Smooth muscle cell (in vitro differentiated cells): Measurements from ENCODE around the gene RGS7. TPM values are rescaled to one million over a fixed set of nuclear protein-coding genes. Genes with fewer than 3 reads are reported as not detected.
"Not testable (repeated sequence)": the region's sequence is repeated elsewhere in the genome, so short reads cannot be mapped to it uniquely, and the experiment has no call there.

ENCODE experiments used
- DNase-seq: peaks from one replicate; lab custom pipeline; 2025; ENCODE audit not compliant: unreplicated experiment; lab: John Stamatoyannopoulos, UW
- H2AFZ ChIP-seq: fragments of 200-600 bp; sonication (generic); 2 replicates; pipeline ENCODE4 v1.6.0; 2016; ENCODE audit warnings: antibody characterized with exemption, low read depth, mild to moderate bottlenecking
- H3F3A ChIP-seq: fragments of 200-600 bp; sonication (generic); 2 replicates; pipeline ENCODE4 v1.6.0; 2017; ENCODE audit warnings: antibody characterized with exemption, low read depth
- H3K27ac ChIP-seq: fragments of 200-600 bp; sonication (generic); 2 replicates; pipeline ENCODE4 v1.5.1; 2016; ENCODE audit warnings: low read depth, mild to moderate bottlenecking
- H3K27me3 ChIP-seq: fragments of 200-600 bp; sonication (generic); 2 replicates; pipeline ENCODE4 v1.6.1; 2016; ENCODE audit warnings: low read depth, mild to moderate bottlenecking
- H3K36me3 ChIP-seq: fragments of 200-600 bp; sonication (generic); 2 replicates; pipeline ENCODE4 v1.5.1; 2016; ENCODE audit warnings: low read depth
- H3K4me1 ChIP-seq: fragments of 200-600 bp; sonication (generic); 2 replicates; pipeline ENCODE4 v1.5.1; 2016; ENCODE audit warnings: low read depth
- H3K4me2 ChIP-seq: fragments of 200-600 bp; sonication (generic); 2 replicates; pipeline ENCODE4 v1.6.0; 2016; ENCODE audit warnings: mild to moderate bottlenecking
- H3K4me3 ChIP-seq: fragments of 200-600 bp; sonication (generic); 2 replicates; pipeline ENCODE4 v1.5.1; 2016; ENCODE audit warnings: mild to moderate bottlenecking
- H3K79me2 ChIP-seq: fragments of 200-600 bp; sonication (generic); 2 replicates; pipeline ENCODE4 v1.6.0; 2016; ENCODE audit warnings: low read depth, mild to moderate bottlenecking
- H3K9ac ChIP-seq: fragments of 200-600 bp; sonication (generic); 2 replicates; pipeline ENCODE4 v1.6.0; 2016; ENCODE audit warnings: low read depth
- H3K9me3 ChIP-seq: fragments of 200-600 bp; sonication (generic); replicated peaks from 2 replicates; pipeline ENCODE4 v1.5.1; 2016; ENCODE audit warnings: low read depth
- H4K20me1 ChIP-seq: fragments of 200-600 bp; sonication (generic); 2 replicates; pipeline ENCODE4 v1.6.0; 2016; ENCODE audit warnings: low read depth
- CTCF ChIP-seq: fragments of 200-600 bp; sonication (generic); IDR thresholded peaks from 2 replicates; pipeline ENCODE4 v1.5.1; 2017; ENCODE audit warnings: borderline replicate concordance, mild to moderate bottlenecking, antibody characterized with exemption; ENCODE audit not compliant: insufficient read depth, poor library complexity, severe bottlenecking
- WGBS: methylation state at CpG from one replicate; pipeline ENCODE4 v1.1.7; 2016; ENCODE audit warnings: low lambda C conversion rate; 5-methylcytosine and 5-hydroxymethylcytosine counted together
- polyA plus RNA-seq: library from polyadenylated mRNA; unstranded; fragments of >200 nt; fragmentation: Nextera tagmentation; extraction: Ambion mirVana; gene quantifications from 2 replicates; pipeline ENCODE4 v1.2.1, GENCODE V29; 2016
- total RNA-seq: library from RNA; depleted of rRNA; stranded (reverse); fragments of >200 nt; gene quantifications from 2 replicates; pipeline ENCODE4 v1.2.3, GENCODE V29; 2014

Gene RGS7
- total and polyA plus RNA-seq, 2 experiments from 2014 or later, result 0.16 TPM; not detected in 1

- H3K27ac ChIP-seq, result no peak overlapping the region
- no peaks in the 10 kb centered on the region for H3K9me3 ChIP-seq
- no peaks in the 10 kb centered on the region for H3F3A ChIP-seq
- H3K9ac ChIP-seq, result no peak overlapping the region
- H3K36me3 ChIP-seq, result no peaks in the 10 kb centered on the region
- H2AFZ ChIP-seq, result no peak overlapping the region
- WGBS, result 92% methylated on average over 3 of the region's 3 CpGs
- no peaks in the 10 kb centered on the region for H3K4me1 ChIP-seq
- no peaks in the 10 kb centered on the region for H3K27me3 ChIP-seq
- no peaks in the 10 kb centered on the region for H4K20me1 ChIP-seq
- no peak overlapping the region for H3K4me3 ChIP-seq
- H3K79me2 ChIP-seq, result no peaks in the 10 kb centered on the region
- no peak for DNase-seq
- H3K4me2 ChIP-seq, result no peak overlapping the region
- no peak for TF ChIP-seq CTCF
Observed at GRCh38 chr1:240883490-240883889, 473.5 kb downstream of the RGS7 start.

DNA sequence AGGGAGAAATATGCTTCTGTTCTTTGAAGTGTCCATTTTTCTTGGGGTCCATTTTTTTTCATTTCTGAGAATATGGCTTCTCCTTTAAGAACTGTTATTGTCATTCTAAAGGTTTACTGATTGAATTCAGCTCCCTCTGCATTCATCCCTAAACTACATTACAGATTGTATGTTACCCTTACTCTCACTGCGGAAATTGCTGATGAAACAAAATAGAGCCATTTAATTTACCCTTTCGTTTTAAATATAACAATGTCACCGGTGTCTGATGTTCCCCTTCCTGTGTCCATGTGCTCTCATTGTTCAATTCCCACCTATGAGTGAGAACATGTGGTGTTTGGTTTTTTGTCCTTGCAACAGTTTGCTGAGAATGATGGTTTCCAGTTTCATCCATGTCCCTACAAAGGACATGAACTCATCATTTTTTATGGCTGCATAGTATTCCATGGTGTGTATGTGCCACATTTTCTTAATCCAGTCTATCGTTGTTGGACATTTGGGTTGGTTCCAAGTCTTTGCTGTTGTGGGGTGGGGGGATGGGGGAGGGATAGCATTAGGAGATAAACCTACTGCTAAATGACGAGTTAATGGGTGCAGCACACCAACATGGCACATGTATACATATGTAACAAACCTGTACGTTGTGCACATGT is 474.2 kb downstream of the RGS7 start:
- H3K27me3 ChIP-seq, H3K4me3 ChIP-seq, H3F3A ChIP-seq, H3K27ac ChIP-seq, H3K9me3 ChIP-seq, H3K4me1 ChIP-seq, H3K9ac ChIP-seq, H3K36me3 ChIP-seq, H4K20me1 ChIP-seq, DNase-seq, H3K79me2 ChIP-seq, H2AFZ ChIP-seq, H3K4me2 ChIP-seq: not testable (repeated sequence)
- 89% methylated on average over 6 of the region's 6 CpGs for WGBS

- no peaks in the 10 kb centered on the region for H3K9me3 ChIP-seq
- H3F3A ChIP-seq, result no peaks in the 10 kb centered on the region
- H3K27ac ChIP-seq, result no peak overlapping the region
- no peak overlapping the region for H3K4me2 ChIP-seq
- no peak for TF ChIP-seq CTCF
- no peaks in the 10 kb centered on the region for H3K79me2 ChIP-seq
- 84% methylated on average over 1 of the region's 1 CpG for whole genome bisulfite sequencing
- no peak overlapping the region for H2AFZ ChIP-seq
- no peak overlapping the region for H3K9ac ChIP-seq
- no peaks in the 10 kb centered on the region for H3K36me3 ChIP-seq
- no peaks in the 10 kb centered on the region for H4K20me1 ChIP-seq
- no peaks in the 10 kb centered on the region for H3K27me3 ChIP-seq
- DNase-seq, result no peak
- H3K4me1 ChIP-seq, result no peaks in the 10 kb centered on the region
- H3K4me3 ChIP-seq, result no peak overlapping the region
Observed at GRCh38 chr1:240878631-240879030, 478.4 kb downstream of the RGS7 start.

DNA sequence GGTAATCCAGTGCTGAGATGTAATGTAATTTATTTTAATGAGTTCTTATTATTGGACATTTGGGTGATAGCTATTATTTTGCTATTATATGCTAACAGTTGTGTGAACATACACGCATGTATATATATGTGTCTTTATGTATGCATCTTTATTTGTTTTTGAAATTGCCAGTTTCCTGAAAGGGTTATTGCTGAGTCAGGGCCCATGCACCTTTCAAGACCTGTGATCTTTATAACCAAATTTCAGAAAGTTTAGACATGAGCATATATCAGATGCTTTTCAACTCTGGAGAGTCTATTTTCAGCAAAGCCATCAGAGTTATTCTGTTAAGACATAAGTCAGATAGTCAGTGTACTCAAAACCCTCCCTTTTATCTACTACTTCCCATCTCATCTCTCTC is 479.4 kb downstream of the RGS7 start:
- Histone ChIP-seq H3K27me3 (no peaks in the 10 kb centered on the region), H3K4me3 (no peak overlapping the region), H3K27ac (no peak overlapping the region), H3F3A (no peaks in the 10 kb centered on the region), H3K36me3 (no peaks in the 10 kb centered on the region), H3K79me2 (no peaks in the 10 kb centered on the region), H3K9me3 (no peaks in the 10 kb centered on the region), H3K9ac (no peak overlapping the region), H3K4me1 (no peaks in the 10 kb centered on the region), H3K4me2 (no peak overlapping the region), H2AFZ (no peak overlapping the region), H4K20me1 (no peaks in the 10 kb centered on the region)
- TF ChIP-seq CTCF, result no peak
- WGBS, result 100% methylated on average over 1 of the region's 1 CpG
- DNase-seq, result no peak
